ENCODE results near the gene PITPNB.

Gene PITPNB

DNA sequence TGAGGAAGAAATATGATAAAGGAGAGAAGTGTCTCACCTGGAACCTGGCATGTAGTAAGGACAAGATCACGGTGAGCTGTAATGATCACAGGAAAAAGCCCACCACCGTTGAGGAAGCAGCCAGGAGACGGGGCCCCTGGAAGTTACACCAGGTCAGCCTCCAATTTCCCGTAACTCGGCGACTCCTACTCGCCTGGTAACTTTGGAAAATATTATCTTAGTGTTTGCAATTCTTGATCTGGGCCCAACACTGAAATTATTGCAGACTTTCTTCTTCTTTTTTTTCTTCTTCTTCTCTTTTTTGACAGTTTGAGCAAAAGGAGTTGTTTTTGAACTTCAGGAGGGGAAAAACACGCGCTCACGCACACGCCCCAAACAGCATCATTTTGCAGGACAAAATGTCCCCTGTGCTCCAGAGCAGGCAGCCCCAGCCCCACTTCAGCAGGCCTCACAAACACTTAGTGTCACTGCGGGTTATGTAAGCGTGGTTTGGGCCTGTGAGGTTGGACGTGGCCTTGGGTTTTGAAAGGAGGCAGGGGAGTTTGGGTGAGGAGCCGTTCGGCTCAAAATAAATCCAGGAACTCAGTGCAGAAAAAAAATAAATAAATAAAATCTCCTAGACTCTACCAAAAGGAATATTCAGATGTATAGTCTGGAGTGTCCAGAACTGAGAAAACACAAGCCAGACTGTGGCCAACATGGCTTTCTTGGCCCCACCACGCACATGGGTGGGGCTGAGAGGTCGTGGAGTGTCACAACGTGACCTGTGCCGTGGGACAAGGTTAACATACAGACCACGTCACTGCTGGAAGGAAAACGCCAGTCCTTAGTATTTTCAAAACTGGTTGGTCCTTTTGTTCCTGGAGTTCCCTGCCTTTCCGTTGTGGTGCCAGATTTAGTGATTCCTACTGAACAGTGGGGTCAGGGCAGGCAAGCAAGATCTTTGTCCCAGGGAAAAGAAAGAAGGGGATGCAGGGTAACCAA is 91.2 kb downstream of the PITPNB start:
- DNase-seq, result no peak

DNA sequence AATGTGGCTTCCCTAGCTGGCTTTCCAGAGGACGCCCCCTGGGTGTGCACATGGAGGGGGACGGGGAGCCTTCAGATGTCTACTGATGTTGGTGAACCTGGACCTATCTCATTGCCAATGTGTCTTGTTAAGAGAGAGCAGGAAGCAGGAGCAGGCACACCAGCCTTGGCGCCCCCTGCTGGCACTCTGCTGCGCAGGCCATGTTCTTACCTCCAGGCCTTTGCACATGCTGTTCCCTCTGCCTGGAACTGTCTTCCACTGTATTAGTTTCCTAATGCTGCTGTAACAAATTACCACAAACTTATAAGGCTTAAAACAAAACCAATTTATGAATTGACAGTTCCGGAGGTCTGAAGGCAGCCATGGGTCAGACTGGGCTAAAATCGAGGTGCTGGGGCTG is 93.9 kb downstream of the PITPNB start:
- no peak for DNase-seq

GRCh38 chr22:27823221-27823620 is 95.8 kb downstream of the PITPNB start:
- DNase-seq, result no peak

- DNase-seq, result no peak
These were observed 97.9 kb downstream of the PITPNB start for GRCh38 chr22:27820896-27821866.

- DNase-seq, result no peak
These were observed 102.5 kb downstream of the PITPNB start for GRCh38 chr22:27816552-27816951.

DNA sequence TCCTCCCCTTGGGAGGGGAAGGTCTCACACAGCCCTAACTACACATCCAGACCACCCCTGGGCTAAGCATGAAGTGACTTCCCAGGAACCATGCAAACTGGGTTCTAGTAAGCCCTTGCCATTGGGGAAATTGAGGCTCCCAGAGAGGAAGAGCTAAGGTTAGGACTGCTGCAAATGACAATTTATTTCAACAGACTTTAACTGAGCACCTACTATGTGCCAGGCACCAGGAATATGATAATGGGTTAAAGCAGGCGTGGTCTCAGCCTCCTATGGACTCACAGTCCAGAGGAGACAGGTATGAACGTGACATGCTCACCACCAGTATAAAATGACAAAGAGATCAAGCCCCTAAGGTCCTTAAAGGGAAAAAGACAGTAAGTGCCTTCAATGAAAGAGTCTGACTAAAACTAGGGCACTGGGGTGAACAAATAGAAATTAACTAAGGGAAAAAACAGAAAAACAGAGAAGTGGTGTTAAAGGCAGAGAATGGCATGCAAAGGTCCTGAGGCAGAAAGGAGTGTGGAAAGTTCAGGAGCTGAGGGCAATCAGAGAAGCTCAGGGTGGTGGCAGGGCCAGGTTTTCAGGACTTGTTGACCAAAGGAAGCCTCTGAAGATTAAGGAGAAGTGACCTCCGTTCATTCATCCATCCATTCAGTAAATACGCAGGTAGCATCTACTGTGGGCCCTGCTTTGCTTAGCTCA is 103.1 kb downstream of the PITPNB start:
- DNase-seq, result no peak

- DNase-seq, result no peak
These were observed 104.1 kb downstream of the PITPNB start for GRCh38 chr22:27814993-27815392.

DNA sequence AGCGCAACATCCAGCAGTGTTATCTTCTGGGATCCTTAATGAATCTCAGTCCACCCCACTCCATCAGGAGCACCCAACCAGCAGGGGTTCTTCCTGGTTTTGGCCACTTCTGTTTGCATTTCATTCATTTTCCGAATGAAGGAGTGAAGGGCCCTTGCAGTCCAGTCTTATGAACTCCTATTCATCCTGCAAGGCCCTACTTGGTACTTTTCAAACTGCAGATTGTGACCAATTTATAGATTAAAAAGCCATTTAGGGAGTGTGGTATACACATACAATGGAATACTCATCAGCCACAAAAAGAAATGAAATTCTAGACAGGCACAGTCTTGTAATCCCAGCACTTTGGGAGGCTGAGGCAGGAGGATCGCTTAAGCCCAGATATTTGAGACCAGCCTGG is 107.3 kb downstream of the PITPNB start:
- no peak for DNase-seq

- DNase-seq, result no peak
These were observed 108.4 kb downstream of the PITPNB start for GRCh38 chr22:27810609-27811151.

GRCh38 chr22:27809700-27810608 is 109.1 kb downstream of the PITPNB start:
- no peak for DNase-seq

DNA sequence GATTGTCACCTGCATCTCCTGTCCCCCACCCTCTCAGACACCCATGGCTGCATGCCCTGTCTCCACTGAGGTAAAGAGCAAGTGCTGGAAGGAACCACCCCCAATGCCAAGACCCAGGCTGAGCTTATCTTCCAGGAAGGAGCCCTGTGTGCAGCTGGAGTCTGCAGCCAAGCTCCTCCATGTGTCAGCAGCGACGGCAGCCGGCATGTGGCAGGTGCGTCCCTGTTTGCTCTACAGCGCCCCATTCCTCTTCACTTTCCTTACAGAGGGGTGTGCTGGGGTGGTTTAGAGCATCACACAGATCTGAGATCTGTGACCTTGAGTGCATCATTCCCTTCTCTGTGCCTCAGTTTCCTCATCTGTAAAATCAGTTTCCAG is 109.8 kb downstream of the PITPNB start:
- peak; percentile 13 for DNase-seq

DNA sequence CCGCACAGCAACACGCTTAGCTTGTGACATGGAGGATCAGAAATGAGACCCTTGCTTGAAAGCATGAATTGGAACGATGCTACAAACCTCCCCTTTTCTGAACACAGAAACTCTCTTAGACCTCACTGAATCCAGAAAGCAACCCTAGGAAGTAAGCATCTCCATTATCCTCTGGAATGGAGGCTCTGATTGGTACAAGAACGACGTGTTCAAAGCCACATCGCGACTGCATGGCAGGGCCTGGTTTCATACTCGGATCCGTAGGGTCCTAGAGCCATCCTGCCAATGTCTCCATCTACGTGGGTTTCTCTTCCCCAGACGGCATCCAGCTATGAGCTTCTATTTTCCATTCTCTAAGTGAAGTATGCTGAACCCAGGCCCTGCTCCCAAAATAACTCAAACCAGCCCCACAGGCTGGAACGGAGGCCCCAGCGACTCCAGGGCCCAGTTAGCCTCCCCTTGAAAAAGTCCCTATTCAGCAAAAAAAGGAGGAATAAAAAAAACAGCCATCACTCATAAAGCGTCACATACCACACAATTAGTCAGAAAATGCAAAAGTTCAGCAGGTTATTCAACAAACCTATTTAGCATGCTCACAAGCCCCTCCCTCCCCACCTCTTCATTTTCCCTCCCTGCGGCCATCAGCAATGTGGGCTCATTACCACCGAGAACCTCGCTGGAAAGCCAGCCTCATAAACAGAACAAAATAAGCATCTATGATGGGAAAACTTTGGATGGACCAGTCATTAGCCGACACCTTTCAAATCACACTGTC is 110.4 kb downstream of the PITPNB start:
- DNase-seq, result no peak

DNA sequence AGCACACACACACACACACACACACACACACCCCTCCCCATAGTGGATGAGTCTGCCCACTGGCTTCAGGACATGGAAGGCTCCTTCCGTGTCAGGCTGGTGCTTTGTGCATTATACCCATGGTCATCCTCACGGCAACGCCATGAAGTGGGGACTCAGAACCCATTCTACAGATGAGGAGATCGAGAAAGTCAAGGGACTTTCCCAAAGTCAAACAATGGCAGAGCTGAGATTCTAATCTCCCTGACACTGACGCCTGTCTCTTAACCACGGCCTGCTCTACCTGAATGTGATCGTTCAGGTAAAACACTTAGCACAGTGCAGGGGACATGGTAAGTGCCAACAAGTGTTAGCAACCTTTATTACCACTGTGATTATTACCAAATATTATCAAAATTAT is 113.2 kb downstream of the PITPNB start:
- DNase-seq, result no peak

DNA sequence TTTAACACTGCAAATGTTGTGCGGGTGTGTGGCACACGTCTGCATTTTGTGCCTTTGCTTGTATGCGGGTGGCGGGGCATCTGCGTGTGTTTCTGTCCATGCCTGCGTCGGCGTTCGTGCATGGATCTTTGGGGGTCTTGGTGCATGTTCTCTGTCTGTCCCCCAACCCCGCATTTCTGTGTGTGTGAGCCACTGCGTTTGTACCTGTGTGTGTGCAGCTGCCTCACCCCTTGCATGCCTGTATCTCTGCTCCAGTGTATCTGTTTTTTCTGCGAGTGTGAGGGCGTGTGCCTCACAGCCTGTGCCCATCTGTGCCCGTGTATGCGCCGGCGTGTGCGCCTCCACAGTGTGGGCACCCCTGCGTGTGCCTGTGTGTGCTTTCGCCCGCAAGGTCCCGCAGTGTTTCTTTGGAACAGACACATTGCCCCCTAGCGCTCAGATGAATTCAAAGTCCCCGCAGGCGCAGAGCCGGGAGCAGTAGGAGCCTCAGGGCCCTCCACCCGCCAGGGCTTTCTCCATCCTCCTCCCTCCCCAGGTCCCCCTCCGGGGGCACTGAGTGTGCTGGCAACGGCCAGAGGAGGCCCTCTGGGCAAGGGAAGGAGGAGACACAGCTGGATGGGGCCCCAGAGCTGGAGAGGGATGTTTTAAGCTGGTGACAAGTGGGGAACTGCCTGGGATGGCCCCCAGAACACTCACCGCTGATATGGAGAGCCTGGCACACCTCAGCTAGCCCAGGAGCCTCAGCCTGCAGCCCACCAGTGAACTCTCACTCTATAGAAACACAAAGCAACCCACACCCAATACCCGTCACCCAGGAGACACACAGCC is 114.4 kb downstream of the PITPNB start:
- peak; percentile 49 for DNase-seq

GRCh38 chr22:27803841-27804415 is 115.1 kb downstream of the PITPNB start:
- DNase-seq, result no peak

- no peak for DNase-seq
These were observed 116.5 kb downstream of the PITPNB start for GRCh38 chr22:27802346-27803073.
